ENCODE results near the gene SLC39A9.

DNA sequence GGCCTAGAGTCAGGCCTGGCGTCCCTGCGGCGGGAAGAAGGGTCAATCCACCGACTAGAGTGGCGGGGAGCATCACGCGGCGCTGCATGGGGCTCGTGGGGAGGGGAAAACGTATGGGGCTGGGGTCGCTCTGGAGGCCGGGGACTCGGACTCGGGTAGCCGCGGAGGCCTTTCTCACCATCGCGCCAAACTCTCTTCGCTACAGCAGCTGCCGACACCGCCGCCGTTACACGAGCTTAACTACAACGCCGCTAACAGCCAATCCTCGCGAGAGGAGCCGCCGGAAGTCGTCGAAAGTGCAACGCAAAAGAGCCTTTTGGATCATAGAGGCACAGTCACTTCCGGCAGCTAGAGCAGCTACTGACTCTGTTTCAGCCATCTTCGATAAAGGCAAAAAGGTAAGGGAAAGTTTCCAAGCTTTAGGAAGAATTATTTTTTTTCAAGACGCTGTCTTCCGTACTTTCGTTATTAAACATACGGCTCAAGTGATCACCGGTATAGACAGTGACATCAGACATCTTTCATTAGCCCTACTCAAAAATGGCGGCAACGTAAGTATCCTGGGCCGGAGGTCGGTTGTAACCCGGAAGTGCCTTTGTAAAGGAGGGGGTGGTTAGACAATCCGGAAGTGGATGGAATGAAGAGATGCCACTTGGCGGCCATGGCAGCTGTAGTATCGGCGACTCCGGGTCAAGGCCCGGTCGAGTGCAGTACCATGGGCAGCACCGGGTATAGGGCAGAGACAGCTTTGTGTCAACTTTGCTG lies at the start of gene SLC39A9, which contains the start of gene ERH:
- TF ChIP-seq, protein P1, sequence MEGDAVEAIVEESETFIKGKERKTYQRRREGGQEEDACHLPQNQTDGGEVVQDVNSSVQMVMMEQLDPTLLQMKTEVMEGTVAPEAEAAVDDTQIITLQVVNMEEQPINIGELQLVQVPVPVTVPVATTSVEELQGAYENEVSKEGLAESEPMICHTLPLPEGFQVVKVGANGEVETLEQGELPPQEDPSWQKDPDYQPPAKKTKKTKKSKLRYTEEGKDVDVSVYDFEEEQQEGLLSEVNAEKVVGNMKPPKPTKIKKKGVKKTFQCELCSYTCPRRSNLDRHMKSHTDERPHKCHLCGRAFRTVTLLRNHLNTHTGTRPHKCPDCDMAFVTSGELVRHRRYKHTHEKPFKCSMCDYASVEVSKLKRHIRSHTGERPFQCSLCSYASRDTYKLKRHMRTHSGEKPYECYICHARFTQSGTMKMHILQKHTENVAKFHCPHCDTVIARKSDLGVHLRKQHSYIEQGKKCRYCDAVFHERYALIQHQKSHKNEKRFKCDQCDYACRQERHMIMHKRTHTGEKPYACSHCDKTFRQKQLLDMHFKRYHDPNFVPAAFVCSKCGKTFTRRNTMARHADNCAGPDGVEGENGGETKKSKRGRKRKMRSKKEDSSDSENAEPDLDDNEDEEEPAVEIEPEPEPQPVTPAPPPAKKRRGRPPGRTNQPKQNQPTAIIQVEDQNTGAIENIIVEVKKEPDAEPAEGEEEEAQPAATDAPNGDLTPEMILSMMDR (conservative IDR thresholded peaks at IDR 0.05; ENCODE audit: low read length): no peak
- TF ChIP-seq EZH2phosphoT487 (IDR thresholded peaks at IDR 0.05; ENCODE audit: borderline replicate concordance, low read depth, low read length): no peak

Data from OCI-LY7 (cell line).